WI38 (cell line): ENCODE results near the gene RUNX2.

Experiments
- H3K4me3 ChIP-seq: 2 replicates; pipeline ENCODE4 v1.5.1; 2011; ENCODE audit warnings: low read depth, mild to moderate bottlenecking, control low read depth, low read length
- TF ChIP-seq, protein P1 (sequence below): IDR thresholded peaks from 2 replicates; pipeline ENCODE4 v1.5.1; 2012; ENCODE audit warnings: low read depth, mild to moderate bottlenecking, control low read depth, low read length

RUNX2 gene

GRCh38 chr6:45630801-45631200, 302.7 kb downstream of the RUNX2 start:
- H3K4me3 ChIP-seq, result no peak overlapping the region
- TF ChIP-seq, protein P1, sequence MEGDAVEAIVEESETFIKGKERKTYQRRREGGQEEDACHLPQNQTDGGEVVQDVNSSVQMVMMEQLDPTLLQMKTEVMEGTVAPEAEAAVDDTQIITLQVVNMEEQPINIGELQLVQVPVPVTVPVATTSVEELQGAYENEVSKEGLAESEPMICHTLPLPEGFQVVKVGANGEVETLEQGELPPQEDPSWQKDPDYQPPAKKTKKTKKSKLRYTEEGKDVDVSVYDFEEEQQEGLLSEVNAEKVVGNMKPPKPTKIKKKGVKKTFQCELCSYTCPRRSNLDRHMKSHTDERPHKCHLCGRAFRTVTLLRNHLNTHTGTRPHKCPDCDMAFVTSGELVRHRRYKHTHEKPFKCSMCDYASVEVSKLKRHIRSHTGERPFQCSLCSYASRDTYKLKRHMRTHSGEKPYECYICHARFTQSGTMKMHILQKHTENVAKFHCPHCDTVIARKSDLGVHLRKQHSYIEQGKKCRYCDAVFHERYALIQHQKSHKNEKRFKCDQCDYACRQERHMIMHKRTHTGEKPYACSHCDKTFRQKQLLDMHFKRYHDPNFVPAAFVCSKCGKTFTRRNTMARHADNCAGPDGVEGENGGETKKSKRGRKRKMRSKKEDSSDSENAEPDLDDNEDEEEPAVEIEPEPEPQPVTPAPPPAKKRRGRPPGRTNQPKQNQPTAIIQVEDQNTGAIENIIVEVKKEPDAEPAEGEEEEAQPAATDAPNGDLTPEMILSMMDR, result no peak

GRCh38 chr6:45631396-45631795, 303.3 kb downstream of the RUNX2 start:
- no peak overlapping the region for H3K4me3 ChIP-seq
- TF ChIP-seq, protein P1, result no peak

GRCh38 chr6:45633272-45633908, 305.3 kb downstream of the RUNX2 start:
- TF ChIP-seq, protein P1, result no peak
- no peak overlapping the region for H3K4me3 ChIP-seq

- no peak overlapping the region for H3K4me3 ChIP-seq
- TF ChIP-seq, protein P1, result no peak
Measured at GRCh38 chr6:45634231-45634630, 306.1 kb downstream of the RUNX2 start.

GRCh38 chr6:45635284-45635867, 307.2 kb downstream of the RUNX2 start:
- TF ChIP-seq, protein P1, result no peak

GRCh38 chr6:45637056-45637455, 308.9 kb downstream of the RUNX2 start:
- TF ChIP-seq, protein P1, result no peak
- no peak overlapping the region for H3K4me3 ChIP-seq

More at GRCh38 chr6:45635284-45635867, 307.2 kb downstream of the RUNX2 start:
- H3K4me3 ChIP-seq, result no peak overlapping the region

DNA sequence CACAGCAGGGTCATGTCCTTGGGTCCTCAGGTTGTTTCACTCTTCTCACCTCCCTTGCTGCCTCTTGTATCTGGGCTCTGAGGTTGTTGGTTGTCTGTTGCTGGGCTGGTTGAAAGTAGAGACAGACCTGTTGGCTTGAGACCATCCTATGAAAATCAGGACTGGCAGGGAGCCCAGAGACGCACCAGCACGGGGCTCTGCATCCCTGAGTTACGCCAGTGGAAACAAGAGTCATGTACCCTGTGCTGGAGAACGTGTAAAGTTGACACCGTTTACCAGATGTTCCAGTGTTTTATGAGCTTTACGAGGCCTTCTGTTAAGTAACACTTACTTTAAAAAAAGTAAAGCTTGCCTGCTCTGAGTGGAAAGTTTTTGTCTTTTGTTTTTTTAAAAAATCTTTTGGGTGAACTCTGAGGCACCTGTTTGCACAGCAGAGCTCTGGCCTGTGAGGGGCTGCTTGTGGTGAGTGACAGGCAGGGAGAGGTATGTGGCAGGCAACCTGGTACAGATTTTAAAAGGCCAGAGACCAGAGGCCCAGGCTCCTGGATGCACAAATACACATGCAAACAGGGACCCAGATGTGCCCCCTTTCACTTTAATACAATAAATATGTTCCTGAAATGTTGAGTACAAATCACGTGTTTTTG, 309.6 kb downstream of the RUNX2 start:
- H3K4me3 ChIP-seq, result no peak overlapping the region
- TF ChIP-seq, protein P1, result no peak
